Lower leg skin (tissue), 4 donors: ENCODE measurements around the gene CEACAM5. TPM values are rescaled to one million over a fixed set of nuclear protein-coding genes. Genes with fewer than 3 reads are reported as not detected.
A peak's percentile ranks its signal among the peaks of the same experiment; 100 is the strongest.

Source experiments
- DNase-seq, 2 donors: peaks; one replicate each; pipeline ENCODE4 v3.0.0-alpha.2; 2019; ENCODE audit warnings: low spot score in 2 of 2
- H3K4me3 ChIP-seq: fragments of 200-600 bp; sonication (generic); 2 replicates; pipeline ENCODE4 v1.5.1; 2017; ENCODE audit warnings: mild to moderate bottlenecking, low read depth; ENCODE audit not compliant: poor library complexity, severe bottlenecking
- CTCF ChIP-seq, 3 donors: fragments of 450-650 bp; IDR thresholded peaks; one replicate each; pipeline ENCODE4 v1.5.1; 2016; ENCODE audit warnings: antibody characterized with exemption in 3 of 3, mild to moderate bottlenecking in 3 of 3, moderate library complexity in 2 of 3
- POLR2A ChIP-seq, 2 donors: fragments of 450-650 bp; IDR thresholded peaks; one replicate each; pipeline ENCODE4 v1.6.1; 2016 to 2017; ENCODE audit warnings: antibody characterized with exemption in 2 of 2, mild to moderate bottlenecking in 1 of 2, moderate library complexity in 1 of 2
- WGBS, 2 donors: methylation state at CpG; one replicate each; pipeline ENCODE4 v1.1.5; 2018; 5-methylcytosine and 5-hydroxymethylcytosine counted together
- intact Hi-C: fragments of 100-400 bp; cut with DNase I; formaldehyde crosslinking; loops from one replicate; pipeline ENCODE4 v1.15.0; 2023; ENCODE audit warnings: low total_unique reads
- total RNA-seq, 4 donors: library from RNA; depleted of rRNA; stranded (reverse); fragments of >200 nt; gene quantifications; one replicate each; pipeline ENCODE4 v1.1.0, GENCODE V29; 2016

Gene CEACAM5
- total RNA-seq, 4 donors from 2014 or later = 6.0 to 14.0 (median 9.1) TPM

DNA sequence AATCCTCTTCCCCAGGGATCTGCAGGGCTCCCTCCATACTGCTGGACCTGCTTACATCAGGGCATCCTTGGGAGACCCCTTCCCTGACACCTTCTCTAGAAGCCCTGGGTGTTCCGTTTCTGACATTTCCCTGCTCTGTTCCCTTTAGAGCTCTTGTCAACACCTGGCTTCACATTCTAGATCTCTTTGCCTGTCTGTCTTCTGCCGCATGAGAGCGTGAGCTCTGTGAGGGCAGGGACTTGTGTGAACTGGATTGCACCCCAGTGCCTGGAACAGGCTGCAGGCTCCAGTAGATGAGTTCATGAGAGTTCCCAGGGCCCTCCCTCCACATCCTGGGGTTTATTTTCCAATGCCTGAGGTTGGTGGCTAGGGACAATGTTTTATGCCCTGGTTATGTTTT lies 21.0 kb upstream of the CEACAM5 start:
- 87 to 93% methylated on average over 3 of the region's 3 CpGs for WGBS, 2 donors
- no peak overlapping the region for H3K4me3 ChIP-seq
- intact Hi-C loops = no loop called here
- TF ChIP-seq POLR2A (IDR thresholded peaks at IDR 0.05) (no peak), CTCF (IDR thresholded peaks at IDR 0.05) (no peak)
- DNase-seq = peak in 1 of 2 donors; percentile 72

DNA sequence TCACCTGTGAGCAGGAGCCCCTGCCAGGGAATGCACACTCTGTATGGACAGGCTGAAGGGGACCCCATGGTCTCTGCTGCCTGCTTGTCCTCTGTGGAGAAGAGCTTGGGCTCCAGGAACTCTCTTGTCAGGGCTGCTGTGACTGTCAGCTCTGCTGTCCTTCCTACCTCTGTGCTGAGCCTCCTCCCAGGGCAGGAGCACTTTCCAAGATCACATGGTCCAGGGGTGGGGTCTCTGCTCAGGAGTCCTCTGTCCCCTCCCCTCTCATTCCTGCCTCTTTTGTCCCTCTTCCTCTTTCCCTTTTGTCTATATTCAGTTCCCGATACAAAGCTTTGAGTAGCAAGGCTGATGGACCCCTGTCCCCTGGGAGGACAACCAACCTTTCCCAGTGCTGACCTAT lies 20.3 kb upstream of the CEACAM5 start, which contains the start of gene CEACAM7:
TSS of gene CEACAM7 (minus strand) at position 173 of the 400 bp plus-strand sequence. CDS start at position 68, 105 bp downstream.
- no peak within 1 kb of the TSS for H3K4me3 ChIP-seq
- no peak for DNase-seq
- 67 to 70% methylated on average over 1 of the region's 1 CpG for WGBS, 2 donors
- TF ChIP-seq CTCF (IDR thresholded peaks at IDR 0.05) (no peak), POLR2A (IDR thresholded peaks at IDR 0.05) (no peak)
- intact Hi-C loops = no loop called here

DNA sequence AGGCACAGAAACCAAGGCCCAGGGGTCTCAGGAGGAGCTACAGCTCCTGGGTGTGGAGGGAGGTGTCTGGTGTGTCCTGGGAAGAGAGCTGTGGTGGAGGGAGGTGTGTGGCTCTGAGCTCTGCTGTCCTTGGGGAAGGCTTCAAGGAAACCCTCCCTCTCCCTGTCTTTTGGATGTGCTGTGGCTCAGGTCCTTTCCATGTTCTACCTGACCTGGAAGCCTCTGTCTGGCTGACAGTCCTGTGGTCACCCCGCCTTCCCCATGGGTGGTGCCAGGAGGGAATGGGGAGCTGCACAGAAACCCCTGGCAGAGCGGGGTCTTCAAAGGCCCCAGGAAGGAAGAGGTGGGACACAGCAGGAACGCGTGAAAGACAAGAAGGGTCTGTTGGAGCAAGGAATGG lies 19.7 kb upstream of the CEACAM5 start:
- DNase-seq = no peak

GRCh38 chr19:41689993-41690800 lies 18.2 kb upstream of the CEACAM5 start:
- H3K4me3 ChIP-seq = no peak overlapping the region
- TF ChIP-seq CTCF (IDR thresholded peaks at IDR 0.05) = no peak
- TF ChIP-seq POLR2A (IDR thresholded peaks at IDR 0.05) = no peak
- intact Hi-C loops = no loop called here
- 72 to 76% methylated on average over 4 of the region's 4 CpGs for WGBS, 2 donors
- peak in 1 of 2 donors; percentile 81 for DNase-seq

More for the DNA sequence above, 19.7 kb upstream of the CEACAM5 start:
- no peak overlapping the region for H3K4me3 ChIP-seq
- intact Hi-C loops = no loop called here
- TF ChIP-seq POLR2A (IDR thresholded peaks at IDR 0.05) (no peak), CTCF (IDR thresholded peaks at IDR 0.05) (no peak)
- 65 to 66% methylated on average over 4 of the region's 4 CpGs for WGBS, 2 donors

DNA sequence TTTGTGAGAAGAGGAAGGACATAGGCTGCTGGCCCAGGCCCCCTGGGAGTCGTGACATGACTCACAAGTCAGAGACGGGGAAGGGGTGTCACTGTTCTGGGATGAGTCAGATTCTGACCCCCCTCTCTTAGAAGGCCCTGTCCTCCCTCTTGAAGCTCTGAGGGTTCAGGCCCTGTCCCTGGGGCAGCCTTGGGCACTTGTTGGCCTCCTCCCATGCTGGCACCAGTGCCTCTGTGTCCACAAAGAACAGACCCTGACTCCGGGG lies 17.7 kb upstream of the CEACAM5 start:
- intact Hi-C loops = no loop called here
- no peak overlapping the region for H3K4me3 ChIP-seq

More for the DNA sequence above, 17.7 kb upstream of the CEACAM5 start:
- DNase-seq = no peak
- TF ChIP-seq CTCF (IDR thresholded peaks at IDR 0.05) (no peak), POLR2A (IDR thresholded peaks at IDR 0.05) (no peak)
- WGBS, 2 donors = 85 to 89% methylated on average over 2 to 3 of the region's 3 CpGs
